ENCODE results near the gene HCRTR1. TPM values are rescaled to one million over a fixed set of nuclear protein-coding genes. Genes with fewer than 3 reads are reported as not detected.
A peak's percentile ranks its signal among the peaks of the same experiment; 100 is the strongest.
"Not testable (repeated sequence)": the region's sequence is repeated elsewhere in the genome, so short reads cannot be mapped to it uniquely, and the experiment has no call there.

HCRTR1 gene
- total RNA-seq, 2 donors from 2014 or later, result not detected

DNA sequence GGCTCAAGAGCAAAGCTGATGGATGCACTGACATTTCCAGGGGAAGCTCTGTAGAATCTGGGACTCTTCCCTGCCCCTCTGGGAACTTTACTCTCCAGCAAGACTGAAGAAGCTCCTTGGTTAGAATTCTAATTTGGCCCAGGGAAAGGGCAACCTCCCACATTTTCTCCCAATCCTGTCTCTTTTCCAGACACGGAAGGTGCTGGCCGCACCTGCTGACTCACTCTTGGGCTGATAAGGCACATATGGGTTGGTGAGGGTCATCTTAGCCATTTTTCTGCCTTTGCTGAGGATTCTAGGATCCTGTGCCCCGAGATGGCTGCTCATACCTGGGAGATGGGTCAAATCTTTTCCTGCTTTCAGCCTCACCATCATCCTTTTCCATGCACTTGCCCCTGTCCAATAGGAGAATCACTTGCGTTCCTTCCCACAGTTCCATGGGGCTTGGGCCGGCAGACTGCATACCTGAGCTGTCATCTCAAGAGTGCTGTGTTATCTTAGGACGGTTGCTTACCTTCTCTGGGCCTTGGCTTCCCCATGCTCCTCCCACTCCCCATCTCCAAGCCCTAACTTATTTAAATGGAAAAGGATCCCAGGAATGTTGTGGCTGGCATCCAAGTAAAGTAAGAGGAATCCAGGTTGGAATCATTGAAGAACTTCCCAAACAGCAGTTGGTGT lies 39.8 kb upstream of the HCRTR1 start:
- peak in 1 of 2 donors; percentile 41 for DNase-seq (ENCODE audit: low spot score in 2 of 2)
- no peaks in the 10 kb centered on the region for H3K36me3 Mint-ChIP-seq
- no peak overlapping the region for H3K27ac Mint-ChIP-seq
- no peaks in the 10 kb centered on the region for H3K9me3 Mint-ChIP-seq
- ATAC-seq, result no peak

- DNase-seq (ENCODE audit: low spot score in 2 of 2), result no peak
- no peak for ATAC-seq
- no peaks in the 10 kb centered on the region for H3K9me3 Mint-ChIP-seq
- no peak overlapping the region for H3K27ac Mint-ChIP-seq
- H3K36me3 Mint-ChIP-seq, result no peaks in the 10 kb centered on the region
These were observed 38.1 kb upstream of the HCRTR1 start for GRCh38 chr1:31579374-31579773.

GRCh38 chr1:31580513-31580870 lies 37.0 kb upstream of the HCRTR1 start:
- Mint-ChIP-seq H3K36me3 (no peaks in the 10 kb centered on the region), H3K9me3 (no peaks in the 10 kb centered on the region), H3K27ac (no peak overlapping the region)
- DNase-seq (ENCODE audit: low spot score in 2 of 2), result peak in 1 of 2 donors; percentile 28
- ATAC-seq, result no peak

- Mint-ChIP-seq H3K36me3 (no peaks in the 10 kb centered on the region), H3K9me3 (no peaks in the 10 kb centered on the region), H3K27ac (no peak overlapping the region)
- DNase-seq (ENCODE audit: low spot score in 2 of 2) (peak in 1 of 2 donors; percentile 40), ATAC-seq (no peak)
These were observed 36.4 kb upstream of the HCRTR1 start for GRCh38 chr1:31580891-31581603.

- ATAC-seq (no peak), DNase-seq (ENCODE audit: low spot score in 2 of 2) (peak in 1 of 2 donors; percentile 9)
- no peaks in the 10 kb centered on the region for H3K36me3 Mint-ChIP-seq
- no peak overlapping the region for H3K27ac Mint-ChIP-seq
- no peaks in the 10 kb centered on the region for H3K9me3 Mint-ChIP-seq
These were observed 35.4 kb upstream of the HCRTR1 start for GRCh38 chr1:31581821-31582810.

DNA sequence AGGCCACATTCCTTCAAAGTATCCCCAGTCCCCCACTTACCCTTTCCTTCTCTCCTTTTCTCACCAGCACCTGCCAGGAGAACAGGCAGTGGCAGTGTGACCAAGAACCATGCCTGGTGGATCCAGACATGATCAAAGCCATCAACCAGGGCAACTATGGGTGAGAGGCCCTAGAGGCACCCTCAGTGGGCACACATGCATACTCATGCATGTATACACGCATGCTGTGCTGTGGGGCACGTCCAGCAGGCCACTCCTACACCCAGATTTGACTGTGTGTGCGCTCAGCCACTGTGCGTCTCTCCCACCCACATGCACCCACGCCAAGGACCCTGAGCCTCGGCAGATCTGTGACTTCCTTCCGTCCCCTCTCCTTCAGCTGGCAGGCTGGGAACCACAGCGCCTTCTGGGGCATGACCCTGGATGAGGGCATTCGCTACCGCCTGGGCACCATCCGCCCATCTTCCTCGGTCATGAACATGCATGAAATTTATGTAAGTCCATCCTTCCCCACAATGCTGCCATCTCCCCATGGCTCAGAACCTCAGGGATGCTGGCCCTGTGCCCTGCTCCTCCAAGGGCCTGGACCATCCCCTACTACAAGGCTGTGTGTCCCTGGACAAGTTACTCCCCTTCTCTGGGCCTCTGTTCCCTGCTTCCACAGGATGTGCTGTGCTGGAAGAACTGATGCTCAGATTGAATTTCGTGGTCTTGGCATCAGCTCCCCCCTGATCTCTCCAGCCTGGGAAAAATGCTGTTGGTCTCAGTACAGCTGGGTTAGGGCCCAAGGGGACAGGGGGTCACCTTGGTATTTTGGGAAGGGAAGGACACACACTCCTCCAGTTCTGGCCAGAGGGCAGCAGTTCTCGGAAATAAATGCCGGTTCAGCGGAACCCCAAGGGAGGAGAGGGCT lies 34.2 kb upstream of the HCRTR1 start:
- ATAC-seq, result no peak
- Mint-ChIP-seq H3K9me3 (no peaks in the 10 kb centered on the region), H3K27ac (peak overlapping the region in 1 of 2 donors; percentile 15)

DNA sequence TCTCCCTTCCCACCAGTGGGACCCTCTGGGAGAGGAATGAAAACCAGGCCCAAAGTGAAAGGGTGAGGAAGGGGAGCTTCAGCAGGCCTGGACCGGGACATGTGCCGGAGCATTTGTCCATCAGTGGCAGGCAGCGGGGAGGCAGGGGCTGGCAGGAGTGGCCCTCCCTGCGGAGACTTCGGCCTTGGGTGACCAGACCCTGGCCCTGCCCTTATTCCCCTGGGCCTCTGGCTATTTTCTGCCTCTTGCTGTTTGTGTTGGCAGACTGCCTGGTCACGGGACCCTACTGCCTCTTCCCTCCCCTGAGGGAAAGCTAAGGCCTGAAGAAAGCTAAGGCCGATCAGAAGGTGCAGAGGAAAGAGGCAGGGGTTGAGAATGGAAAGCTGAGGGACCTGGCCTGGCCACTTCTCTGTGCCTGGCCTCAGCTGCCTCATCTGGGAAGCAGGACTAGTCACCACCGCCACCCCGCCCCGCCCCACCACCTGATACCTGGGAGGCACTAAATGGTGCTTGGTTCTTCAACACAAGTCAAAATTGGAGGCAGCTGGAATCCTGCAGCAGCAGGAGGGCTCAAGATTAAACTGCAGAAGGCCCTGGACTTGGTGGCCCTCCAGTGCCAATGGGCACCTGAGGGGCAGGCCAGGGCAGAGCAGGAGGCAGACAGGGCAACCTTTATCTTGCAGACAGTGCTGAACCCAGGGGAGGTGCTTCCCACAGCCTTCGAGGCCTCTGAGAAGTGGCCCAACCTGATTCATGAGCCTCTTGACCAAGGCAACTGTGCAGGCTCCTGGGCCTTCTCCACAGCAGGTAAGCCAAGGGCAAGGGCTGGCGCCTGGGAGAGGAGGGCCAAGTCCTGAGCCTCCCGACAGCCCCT lies 33.3 kb upstream of the HCRTR1 start:
- Mint-ChIP-seq H3K9me3 (no peaks in the 10 kb centered on the region), H3K36me3 (no peaks in the 10 kb centered on the region), H3K27ac (no peak overlapping the region)
- no peak for ATAC-seq
- DNase-seq (ENCODE audit: low spot score in 2 of 2), result peak in 1 of 2 donors; percentile 53

More for the DNA sequence above, 34.2 kb upstream of the HCRTR1 start:
- H3K36me3 Mint-ChIP-seq, result no peaks in the 10 kb centered on the region
- peak in 1 of 2 donors; percentile 30 for DNase-seq (ENCODE audit: low spot score in 2 of 2)

- Mint-ChIP-seq H3K9me3 (no peaks in the 10 kb centered on the region), H3K36me3 (no peaks in the 10 kb centered on the region), H3K27ac (no peak overlapping the region)
- ATAC-seq, result no peak
- peak in 1 of 2 donors; percentile 44 for DNase-seq (ENCODE audit: low spot score in 2 of 2)
These were observed 32.4 kb upstream of the HCRTR1 start for GRCh38 chr1:31584869-31585735.

DNA sequence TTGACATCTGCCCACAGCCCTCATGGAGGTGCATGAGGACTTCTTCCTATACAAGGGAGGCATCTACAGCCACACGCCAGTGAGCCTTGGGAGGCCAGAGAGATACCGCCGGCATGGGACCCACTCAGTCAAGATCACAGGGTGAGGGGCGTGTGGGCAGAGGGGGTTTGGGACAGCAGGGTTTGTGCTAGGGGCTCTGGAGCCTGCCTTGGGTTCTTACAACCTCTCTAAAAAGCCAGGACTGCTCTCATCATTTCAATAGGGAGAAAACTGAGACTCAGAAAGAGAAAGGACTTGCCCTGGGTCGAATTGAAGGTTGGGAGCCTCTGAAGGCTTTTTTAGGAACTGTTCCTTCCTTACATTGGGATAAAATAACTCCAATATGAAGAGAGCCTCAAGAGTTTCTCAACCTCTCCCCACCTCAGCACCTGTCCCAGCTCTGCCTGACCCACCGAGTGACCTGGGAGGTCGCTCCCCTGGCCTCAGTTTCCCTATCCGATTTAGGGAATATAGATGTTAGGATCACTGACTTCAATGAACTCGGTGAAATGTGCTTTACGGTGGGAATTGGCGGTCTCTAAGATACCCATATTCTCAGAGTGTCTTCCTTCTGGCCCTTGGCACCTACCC lies 31.6 kb upstream of the HCRTR1 start:
- no peaks in the 10 kb centered on the region for H3K9me3 Mint-ChIP-seq
- H3K36me3 Mint-ChIP-seq, result no peaks in the 10 kb centered on the region
- no peak overlapping the region for H3K27ac Mint-ChIP-seq
- DNase-seq (ENCODE audit: low spot score in 2 of 2) (peak in 1 of 2 donors; percentile 30), ATAC-seq (no peak)

GRCh38 chr1:31586376-31587327 lies 30.8 kb upstream of the HCRTR1 start:
- Mint-ChIP-seq H3K9me3 (no peaks in the 10 kb centered on the region), H3K27ac (no peak overlapping the region), H3K36me3 (no peaks in the 10 kb centered on the region)
- ATAC-seq (no peak), DNase-seq (ENCODE audit: low spot score in 2 of 2) (no peak)

DNA sequence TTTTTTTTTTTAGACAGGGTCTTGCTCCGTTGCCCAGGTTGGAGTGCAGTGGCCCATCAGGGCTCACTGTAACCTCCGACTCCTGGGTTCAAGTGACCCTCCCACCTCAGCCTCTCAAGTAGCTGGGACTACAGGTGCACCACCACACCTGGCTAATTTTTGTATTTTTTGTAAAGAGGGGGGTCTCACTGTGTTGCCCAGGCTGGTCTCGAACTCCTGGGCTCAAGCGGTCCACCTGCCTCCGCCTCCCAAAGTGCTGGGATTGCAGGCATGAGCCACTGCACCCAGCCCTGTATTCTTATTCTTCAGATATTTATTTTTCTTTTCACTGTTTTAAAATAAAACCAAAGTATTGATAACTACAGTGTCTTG lies 30.2 kb upstream of the HCRTR1 start:
- not testable (repeated sequence) for ATAC-seq; H3K27ac Mint-ChIP-seq; H3K36me3 Mint-ChIP-seq; DNase-seq (ENCODE audit: low spot score in 2 of 2); H3K9me3 Mint-ChIP-seq

DNA sequence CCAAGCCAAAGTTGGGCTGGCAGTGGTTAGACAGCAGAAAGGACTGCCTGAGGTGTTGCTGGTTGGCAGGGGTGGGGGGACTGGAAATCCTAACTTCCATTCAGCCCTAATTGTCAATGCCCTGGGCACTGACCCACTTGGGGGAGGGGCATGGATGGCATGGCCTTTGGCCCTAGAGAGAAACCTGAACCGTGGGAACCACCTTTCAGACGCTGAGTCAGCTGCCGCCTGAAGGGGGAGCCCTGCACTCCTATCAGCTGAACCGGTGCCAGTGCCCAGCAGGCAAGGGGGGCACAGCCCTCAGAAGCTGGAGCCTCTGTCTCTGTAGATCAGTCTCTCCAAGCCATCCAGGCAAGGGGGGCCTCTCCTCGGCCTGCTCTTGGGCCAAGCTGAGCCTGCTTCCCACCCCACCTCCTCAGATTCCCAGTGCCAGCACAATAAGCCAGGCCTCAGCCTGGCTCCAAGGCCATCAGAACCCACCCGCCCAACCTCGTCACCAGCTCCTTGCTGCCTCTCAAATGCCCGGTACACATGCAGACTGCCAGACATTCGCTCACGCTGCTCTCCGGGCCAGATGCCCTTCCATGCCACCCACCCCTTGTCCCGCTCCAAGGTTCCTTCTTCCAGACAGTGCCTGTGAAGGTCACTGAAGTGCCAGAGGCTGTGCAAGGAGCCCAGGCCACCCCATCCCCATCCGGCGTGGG lies 29.6 kb upstream of the HCRTR1 start:
- H3K36me3 Mint-ChIP-seq, result no peaks in the 10 kb centered on the region
- H3K27ac Mint-ChIP-seq, result no peak overlapping the region
- ATAC-seq (peak; percentile 54 to 80), DNase-seq (ENCODE audit: low spot score in 2 of 2) (peak in 1 of 2 donors; percentile 60)
- no peaks in the 10 kb centered on the region for H3K9me3 Mint-ChIP-seq
